Neuronal stem cell (in vitro differentiated cells): ENCODE data around the gene SDSL.

Experiments
- DNase-seq: peaks from one replicate; pipeline ENCODE4 v3.0.0-alpha.2; 2013; ENCODE audit warnings: low spot score
- H2AFZ ChIP-seq: one replicate; pipeline ENCODE4 v1.6.1; 2013; ENCODE audit warnings: mild to moderate bottlenecking, low read length, inconsistent platforms
- H2AK5ac ChIP-seq: 2 replicates; pipeline ENCODE4 v1.6.1; 2013; ENCODE audit warnings: low read depth, mild to moderate bottlenecking, inconsistent platforms, low read length, moderate library complexity, mixed read lengths
- H2BK120ac ChIP-seq: 2 replicates; pipeline ENCODE4 v1.6.1; 2013; ENCODE audit warnings: low read depth, mild to moderate bottlenecking, inconsistent platforms, low read length, moderate library complexity, mixed read lengths
- H2BK12ac ChIP-seq: one replicate; pipeline ENCODE4 v1.6.1; 2013; ENCODE audit warnings: low read length, inconsistent platforms
- H2BK15ac ChIP-seq: 2 replicates; pipeline ENCODE4 v1.6.1; 2013; ENCODE audit warnings: mild to moderate bottlenecking, low read length, inconsistent platforms, mixed read lengths
- H2BK5ac ChIP-seq: one replicate; pipeline ENCODE4 v1.6.1; 2013; ENCODE audit warnings: inconsistent platforms, mild to moderate bottlenecking, low read length, moderate library complexity
- H3K14ac ChIP-seq: one replicate; pipeline ENCODE4 v1.6.1; 2013; ENCODE audit warnings: low read length, inconsistent platforms
- H3K18ac ChIP-seq: 2 replicates; pipeline ENCODE4 v1.6.1; 2013; ENCODE audit warnings: low read length, inconsistent platforms
- H3K23ac ChIP-seq: 2 replicates; pipeline ENCODE4 v1.6.1; 2013; ENCODE audit warnings: low read depth, mild to moderate bottlenecking, mixed read lengths, low read length, inconsistent platforms; ENCODE audit not compliant: poor library complexity
- H3K27ac ChIP-seq: replicated peaks from 3 replicates; pipeline ENCODE4 v1.5.1; 2013; ENCODE audit warnings: low read length, inconsistent platforms
- H3K27me3 ChIP-seq, 3 experiments: 2 replicates each; pipeline ENCODE4 v1.6.1; 2013; ENCODE audit warnings: low read length in 3 of 3, mild to moderate bottlenecking in 2 of 3, inconsistent platforms in 1 of 3, low read depth in 1 of 3, mixed read lengths in 1 of 3, moderate library complexity in 1 of 3; ENCODE audit not compliant: control insufficient read depth in 3 of 3, insufficient read depth in 3 of 3
- H3K36me3 ChIP-seq, 2 donors: replicated peaks in 1 of 2; 2 replicates each; pipeline ENCODE4 v1.6.1; 2013; ENCODE audit warnings: low read length in 2 of 2; ENCODE audit not compliant: control insufficient read depth in 2 of 2, insufficient read depth in 2 of 2
- H3K4ac ChIP-seq: 2 replicates; pipeline ENCODE4 v1.6.1; 2013; ENCODE audit warnings: inconsistent platforms, mild to moderate bottlenecking, low read length, moderate library complexity
- H3K4me1 ChIP-seq, 2 donors: 1 replicate in 1 of 2; 2 replicates in 1 of 2; pipeline ENCODE4 v1.6.1; 2013; ENCODE audit warnings: low read length in 2 of 2, low read depth in 1 of 2; ENCODE audit not compliant: control insufficient read depth in 2 of 2, insufficient read depth in 1 of 2
- H3K4me2 ChIP-seq: one replicate; pipeline ENCODE4 v1.6.1; 2013; ENCODE audit warnings: mild to moderate bottlenecking, low read length, inconsistent platforms; ENCODE audit not compliant: insufficient read depth, poor library complexity, severe bottlenecking
- H3K4me3 ChIP-seq, 2 donors: 2 replicates each; pipeline ENCODE4 v1.5.1; 2013; ENCODE audit warnings: low read length in 2 of 2, mild to moderate bottlenecking in 2 of 2, inconsistent platforms in 1 of 2, moderate library complexity in 1 of 2
- H3K79me1 ChIP-seq: one replicate; pipeline ENCODE4 v1.6.1; 2013; ENCODE audit warnings: low read depth, mild to moderate bottlenecking, inconsistent platforms, low read length, moderate library complexity
- H3K9ac ChIP-seq: one replicate; pipeline ENCODE4 v1.6.1; 2013; ENCODE audit warnings: mild to moderate bottlenecking, low read depth, low read length, inconsistent platforms; ENCODE audit not compliant: poor library complexity
- H3K9me3 ChIP-seq, 2 donors: replicated peaks in 1 of 2; 2 replicates each; pipeline versions ENCODE3 to v1.6.1; 2013; ENCODE audit warnings: low read length in 2 of 2, mild to moderate bottlenecking in 2 of 2, inconsistent platforms in 1 of 2, low read depth in 1 of 2, mixed read lengths in 1 of 2, moderate library complexity in 1 of 2; ENCODE audit not compliant: control insufficient read depth in 2 of 2, insufficient read depth in 1 of 2
- H4K8ac ChIP-seq: one replicate; pipeline ENCODE4 v1.6.1; 2013; ENCODE audit warnings: low read depth, mild to moderate bottlenecking, inconsistent platforms, low read length, moderate library complexity
- H4K91ac ChIP-seq: one replicate; pipeline ENCODE4 v1.6.1; 2013; ENCODE audit warnings: low read length, low read depth, mild to moderate bottlenecking, inconsistent platforms; ENCODE audit not compliant: poor library complexity
- WGBS, 2 donors: extraction: QIAGEN DNeasy Blood & Tissue Kit; methylation state at CpG; one replicate each; pipeline ENCODE4 v1.1.7; 2013; ENCODE audit warnings: missing lambda C conversion rate in 2 of 2, mixed read lengths in 1 of 2; ENCODE audit not compliant: insufficient read length in 2 of 2, insufficient replicate concordance in 1 of 2; ENCODE audit errors: extremely low coverage in 2 of 2; 5-methylcytosine and 5-hydroxymethylcytosine counted together

The SDSL gene

GRCh38 chr12:113432986-113433385 lies 10.8 kb downstream of the SDSL start:
- H3K14ac ChIP-seq = no peak overlapping the region
- H3K27ac ChIP-seq = no peak overlapping the region
- H3K4me3 ChIP-seq = no peak overlapping the region
- no peak overlapping the region for H2AFZ ChIP-seq
- no peak overlapping the region for H2AK5ac ChIP-seq
- no peak overlapping the region for H4K8ac ChIP-seq
- H3K9ac ChIP-seq = no peak overlapping the region
- H2BK15ac ChIP-seq = no peak overlapping the region
- H3K23ac ChIP-seq = no peak overlapping the region
- peaks cover 0 to 36% of the 10 kb centered on the region in 2 donors for H3K36me3 ChIP-seq
- H3K4ac ChIP-seq = no peak overlapping the region
- no peaks in the 10 kb centered on the region for H3K4me1 ChIP-seq
- no peaks in the 10 kb centered on the region for H3K79me1 ChIP-seq
- H3K18ac ChIP-seq = no peak overlapping the region
- no peak for DNase-seq
- H2BK120ac ChIP-seq = no peak overlapping the region
- H3K4me2 ChIP-seq = no peak overlapping the region
- H3K27me3 ChIP-seq = no peaks in the 10 kb centered on the region
- no peak overlapping the region for H2BK5ac ChIP-seq
- H2BK12ac ChIP-seq = no peak overlapping the region
- H3K9me3 ChIP-seq = no peaks in the 10 kb centered on the region
- H4K91ac ChIP-seq = no peak overlapping the region

- no peak overlapping the region for H3K4me2 ChIP-seq
- no peak overlapping the region for H2BK5ac ChIP-seq
- H3K27me3 ChIP-seq = no peaks in the 10 kb centered on the region
- no peak overlapping the region for H2AFZ ChIP-seq
- no peak overlapping the region for H3K27ac ChIP-seq
- H2BK15ac ChIP-seq = no peak overlapping the region
- H3K9ac ChIP-seq = no peak overlapping the region
- no peak overlapping the region for H2BK120ac ChIP-seq
- peaks cover 0 to 23% of the 10 kb centered on the region in 2 donors for H3K36me3 ChIP-seq
- WGBS, 2 donors = no CpG with 5 or more reads among the region's 5 CpGs
- no peak overlapping the region for H4K8ac ChIP-seq
- no peak overlapping the region for H3K23ac ChIP-seq
- H2BK12ac ChIP-seq = no peak overlapping the region
- no peak overlapping the region for H3K14ac ChIP-seq
- H3K79me1 ChIP-seq = no peaks in the 10 kb centered on the region
- no peak overlapping the region for H2AK5ac ChIP-seq
- H3K9me3 ChIP-seq = no peaks in the 10 kb centered on the region
- peaks cover 0 to 1% of the 10 kb centered on the region in 2 donors for H3K4me1 ChIP-seq
- H3K4me3 ChIP-seq = no peak overlapping the region
- no peak overlapping the region for H3K18ac ChIP-seq
- no peak overlapping the region for H3K4ac ChIP-seq
- no peak overlapping the region for H4K91ac ChIP-seq
- no peak for DNase-seq
Measured at GRCh38 chr12:113435367-113435766, 13.2 kb downstream of the SDSL start.

- Histone ChIP-seq H3K14ac (no peak overlapping the region), H3K79me1 (no peaks in the 10 kb centered on the region), H4K8ac (no peak overlapping the region), H2AK5ac (peak overlapping the region; percentile 6), H3K9ac (no peak overlapping the region), H3K27me3 (no peaks in the 10 kb centered on the region), H3K18ac (peak overlapping the region; percentile 55), H3K4ac (no peak overlapping the region), H3K4me1 (peaks cover 0 to 1% of the 10 kb centered on the region in 2 donors), H3K4me2 (no peak overlapping the region), H3K27ac (no peak overlapping the region), H3K4me3 (no peak overlapping the region), H2BK15ac (no peak overlapping the region), H2BK5ac (no peak overlapping the region), H3K23ac (no peak overlapping the region), H2AFZ (no peak overlapping the region), H2BK120ac (no peak overlapping the region), H3K36me3 (peaks cover 0 to 23% of the 10 kb centered on the region in 2 donors), H4K91ac (no peak overlapping the region), H3K9me3 (no peaks in the 10 kb centered on the region), H2BK12ac (no peak overlapping the region)
- DNase-seq = no peak
- no CpG with 5 or more reads among the region's 6 CpGs for WGBS, 2 donors
Measured at GRCh38 chr12:113436586-113436985, 14.4 kb downstream of the SDSL start.

- WGBS, 2 donors = 100% methylated on average over 1 to 2 of the region's 6 CpGs
- H2AK5ac ChIP-seq = peak overlapping the region; percentile 6
- H3K4me3 ChIP-seq = no peak overlapping the region
- H3K27ac ChIP-seq = no peak overlapping the region
- no peak overlapping the region for H3K4ac ChIP-seq
- DNase-seq = no peak
- no peak overlapping the region for H2BK120ac ChIP-seq
- no peak overlapping the region for H3K4me2 ChIP-seq
- no peak overlapping the region for H2BK12ac ChIP-seq
- peaks cover 0 to 23% of the 10 kb centered on the region in 2 donors for H3K36me3 ChIP-seq
- no peak overlapping the region for H3K9ac ChIP-seq
- H3K4me1 ChIP-seq = peaks cover 0 to 1% of the 10 kb centered on the region in 2 donors
- no peak overlapping the region for H4K8ac ChIP-seq
- H4K91ac ChIP-seq = no peak overlapping the region
- no peak overlapping the region for H3K14ac ChIP-seq
- no peak overlapping the region for H2BK15ac ChIP-seq
- no peaks in the 10 kb centered on the region for H3K27me3 ChIP-seq
- H3K79me1 ChIP-seq = no peaks in the 10 kb centered on the region
- H3K18ac ChIP-seq = no peak overlapping the region
- no peak overlapping the region for H2AFZ ChIP-seq
- H3K9me3 ChIP-seq = no peaks in the 10 kb centered on the region
- no peak overlapping the region for H2BK5ac ChIP-seq
- H3K23ac ChIP-seq = no peak overlapping the region
Measured at GRCh38 chr12:113436993-113437728, 15.0 kb downstream of the SDSL start.
